GM19099 (cell line): ENCODE data around the gene PPM1H.

Experiments
- POLR2A ChIP-seq: IDR thresholded peaks from 3 replicates; pipeline ENCODE4 v1.6.1; 2011; ENCODE audit warnings: low read depth; ENCODE audit not compliant: insufficient read length; ENCODE audit errors: extremely low read depth

PPM1H gene

DNA sequence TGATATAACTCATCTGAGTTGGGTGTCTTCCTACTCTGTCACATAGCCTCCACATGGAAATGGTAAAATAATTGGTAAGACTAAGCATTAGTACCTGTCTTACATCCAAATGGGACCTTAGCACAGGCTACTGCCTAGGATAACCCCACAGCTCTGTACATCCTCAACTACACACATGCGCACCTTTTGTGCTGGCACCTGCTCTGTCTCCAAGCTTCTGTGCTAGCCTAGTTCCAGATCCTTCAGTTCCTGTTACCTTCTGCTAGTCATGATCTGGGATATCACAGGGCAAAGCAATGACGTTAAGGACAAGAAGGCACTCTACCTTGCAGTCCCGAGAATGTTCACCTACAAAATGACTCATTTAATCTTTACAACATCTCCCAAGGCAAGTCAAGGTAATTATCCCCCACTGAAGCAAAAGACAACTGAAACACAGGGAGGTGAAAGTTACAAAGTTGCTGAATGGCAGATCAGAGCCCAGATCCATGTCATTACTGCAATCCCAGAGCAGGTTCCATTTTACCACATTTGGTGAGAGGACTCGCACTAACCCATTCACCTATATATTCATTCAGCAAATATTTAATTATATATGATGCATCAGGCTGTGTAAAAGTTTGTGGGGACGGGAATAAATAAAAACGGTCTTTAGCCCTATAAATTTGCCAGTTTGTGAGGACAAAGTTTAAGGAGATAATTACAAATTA, 61.7 kb downstream of the PPM1H start:
- TF ChIP-seq POLR2A: no peak

DNA sequence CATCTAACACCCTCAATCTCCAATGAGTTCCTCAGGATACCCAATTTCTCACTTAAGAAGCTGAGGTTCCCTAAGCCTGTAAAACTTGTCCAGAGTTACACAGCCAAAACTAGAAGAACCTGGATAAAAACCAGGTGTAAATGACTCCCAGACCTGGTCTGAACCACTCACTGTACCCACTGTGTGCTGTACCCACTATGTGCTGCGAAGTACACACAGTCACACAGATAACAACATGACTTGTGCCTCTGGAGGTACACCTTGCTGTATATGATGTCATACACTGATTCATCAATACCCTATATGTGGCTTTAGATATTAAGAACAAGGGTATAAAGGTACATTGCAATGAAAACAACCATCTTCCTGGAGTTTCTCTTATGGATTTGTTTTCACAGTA, 66.1 kb downstream of the PPM1H start:
- no peak for TF ChIP-seq POLR2A

DNA sequence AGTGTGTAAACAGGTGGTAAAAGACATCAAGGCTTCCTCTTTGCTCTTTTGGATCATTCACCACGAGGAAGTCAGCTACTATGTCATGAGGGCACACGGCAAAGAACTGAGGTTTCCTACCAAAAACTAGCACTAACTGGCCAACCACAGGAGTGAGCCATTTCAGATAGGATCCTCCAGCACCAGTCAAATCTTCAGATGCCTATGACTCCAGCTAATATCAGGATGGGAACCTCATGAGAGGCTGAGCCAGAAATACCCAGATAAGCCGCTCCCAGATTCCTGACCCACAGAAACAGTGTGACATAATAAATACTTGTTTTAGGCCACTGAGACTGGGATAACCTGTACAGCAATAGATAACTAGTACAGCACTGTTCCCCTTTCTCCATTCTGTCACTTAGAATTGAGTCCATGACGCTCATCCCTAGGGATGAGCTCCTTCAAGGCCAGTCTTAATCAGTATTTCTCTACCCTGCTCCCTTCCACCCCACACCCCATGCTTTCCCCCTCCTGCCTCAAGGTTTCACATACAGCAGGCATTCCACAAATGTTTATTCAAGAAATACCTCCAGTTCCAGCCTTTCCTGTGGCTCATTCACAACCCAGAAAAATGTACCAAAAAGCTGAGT, 68.4 kb downstream of the PPM1H start:
- TF ChIP-seq POLR2A: no peak

DNA sequence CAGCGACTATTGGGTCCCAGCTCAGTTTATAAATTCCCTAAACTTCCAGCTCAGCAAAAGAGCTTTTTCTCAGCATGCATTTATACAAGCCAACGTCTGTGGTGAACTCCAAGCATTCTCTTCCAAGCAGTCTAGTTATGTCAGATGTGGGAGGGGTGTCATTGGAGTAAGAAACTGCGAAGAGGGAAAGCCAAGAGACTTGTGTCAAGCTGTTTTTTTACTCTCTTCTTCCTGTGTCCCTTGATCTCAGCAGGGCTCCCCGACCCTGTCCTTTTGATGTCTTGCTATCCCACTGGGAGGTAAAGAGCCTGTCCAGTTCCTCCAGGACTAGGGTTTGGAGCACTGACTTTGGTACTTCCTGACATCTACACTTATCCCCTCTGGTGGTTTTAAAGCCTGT, 69.0 kb downstream of the PPM1H start:
- no peak for TF ChIP-seq POLR2A

DNA sequence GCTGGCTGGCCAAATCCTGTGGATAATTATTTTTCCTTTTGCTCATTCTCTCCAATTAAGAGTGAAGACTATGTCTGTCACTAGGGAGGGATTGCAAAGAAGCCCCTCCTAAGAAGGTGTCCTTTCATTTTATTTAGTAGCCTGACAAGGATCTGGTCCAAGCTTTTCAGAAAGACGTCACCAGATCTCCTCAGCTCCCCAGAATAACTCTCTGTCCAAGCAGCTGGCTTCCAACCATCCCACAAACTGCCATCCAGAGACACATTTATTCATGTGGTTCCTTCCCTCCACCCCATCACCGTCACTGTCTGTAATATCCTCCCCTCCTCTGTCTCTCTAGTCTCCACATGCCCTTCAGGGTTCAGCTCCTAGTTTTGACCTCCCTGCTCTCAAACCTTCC, 69.9 kb downstream of the PPM1H start:
- no peak for TF ChIP-seq POLR2A

DNA sequence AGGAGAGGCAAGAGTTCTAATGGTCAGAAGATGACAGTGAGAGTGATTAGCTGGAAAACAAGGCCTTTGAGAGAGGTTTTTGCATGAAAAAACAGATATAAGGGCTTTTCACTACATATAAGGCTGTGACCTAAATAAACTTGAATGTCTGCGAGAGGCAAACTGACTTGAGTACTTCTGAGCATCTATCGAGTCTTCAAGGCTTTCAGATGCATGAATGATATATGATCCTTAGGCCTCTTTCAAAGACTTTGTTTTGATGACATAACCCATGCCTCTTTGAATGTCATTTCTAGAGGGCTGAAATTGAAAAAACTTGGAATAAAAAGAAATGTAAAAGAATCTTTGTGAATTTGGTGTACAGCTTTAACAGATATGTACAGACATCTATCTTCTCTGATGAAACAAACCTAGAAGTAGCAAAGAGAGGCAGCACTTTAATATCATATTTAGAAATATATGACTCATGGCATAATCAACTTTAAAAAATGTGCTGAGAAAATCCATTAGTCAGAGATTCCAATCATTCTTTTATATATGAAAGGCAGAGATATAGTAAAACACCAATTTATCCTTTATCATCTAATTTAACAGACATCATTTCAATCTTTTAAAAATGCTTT, 72.6 kb downstream of the PPM1H start:
- TF ChIP-seq POLR2A: no peak

DNA sequence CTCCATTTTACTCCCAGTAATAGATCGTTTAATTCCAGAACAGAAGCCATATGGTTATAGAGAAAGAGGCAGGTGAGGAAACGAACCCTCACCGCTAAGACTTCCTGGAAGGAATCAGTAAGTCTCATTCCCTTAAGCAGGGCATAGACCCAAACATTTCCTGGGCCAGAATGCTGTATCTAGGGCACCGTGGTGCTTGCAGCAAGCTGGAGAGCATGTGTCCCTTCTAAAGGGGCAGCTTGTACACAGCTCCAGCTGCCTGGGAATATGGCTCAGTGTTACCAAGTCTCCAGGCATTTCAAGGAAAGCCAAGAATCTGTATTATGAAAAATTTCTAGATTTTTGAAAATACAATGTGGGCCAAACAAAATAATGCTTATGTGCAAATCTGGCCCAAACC, 73.4 kb downstream of the PPM1H start:
- no peak for TF ChIP-seq POLR2A

DNA sequence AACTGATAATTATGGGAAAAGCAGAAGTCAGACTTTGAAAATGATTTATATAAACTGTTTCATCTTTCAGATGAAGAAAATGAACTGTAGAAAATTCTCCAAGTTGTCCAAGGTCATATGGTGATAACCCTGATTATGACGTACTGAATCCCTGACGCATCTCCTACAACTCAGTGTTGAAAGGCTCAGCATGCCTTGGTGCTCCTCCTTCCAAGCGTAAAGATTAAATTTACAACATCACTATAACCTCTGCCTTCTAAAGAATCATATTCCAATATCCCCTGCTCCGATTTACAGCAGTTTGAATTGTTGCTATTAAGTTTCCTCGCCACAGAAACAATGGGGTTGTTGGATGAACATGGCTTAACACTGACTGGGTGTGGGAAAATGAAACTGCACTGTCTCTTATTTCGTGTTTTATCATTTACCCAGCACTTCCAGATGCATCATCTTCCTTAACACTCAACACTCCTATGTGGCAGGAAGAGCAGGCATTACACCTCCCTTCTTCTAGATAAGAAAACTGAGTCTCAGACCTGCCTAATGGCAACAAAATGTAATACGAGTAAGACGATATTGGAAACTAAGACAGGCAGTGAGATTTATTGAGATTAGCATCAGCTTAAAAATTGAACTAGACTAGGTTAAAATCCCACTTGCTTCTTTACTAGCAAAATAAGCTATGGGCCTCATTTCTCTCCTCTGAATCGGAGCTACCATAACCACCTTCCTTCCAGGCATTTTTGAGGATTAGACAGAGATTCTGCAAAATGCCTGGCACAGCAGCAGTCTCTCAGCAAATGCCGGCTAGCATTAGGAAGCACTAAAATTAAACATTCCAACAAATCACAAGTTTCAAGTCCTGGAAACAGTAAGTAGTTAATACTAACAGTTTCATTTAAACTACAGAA, 74.2 kb downstream of the PPM1H start:
- TF ChIP-seq POLR2A: no peak

DNA sequence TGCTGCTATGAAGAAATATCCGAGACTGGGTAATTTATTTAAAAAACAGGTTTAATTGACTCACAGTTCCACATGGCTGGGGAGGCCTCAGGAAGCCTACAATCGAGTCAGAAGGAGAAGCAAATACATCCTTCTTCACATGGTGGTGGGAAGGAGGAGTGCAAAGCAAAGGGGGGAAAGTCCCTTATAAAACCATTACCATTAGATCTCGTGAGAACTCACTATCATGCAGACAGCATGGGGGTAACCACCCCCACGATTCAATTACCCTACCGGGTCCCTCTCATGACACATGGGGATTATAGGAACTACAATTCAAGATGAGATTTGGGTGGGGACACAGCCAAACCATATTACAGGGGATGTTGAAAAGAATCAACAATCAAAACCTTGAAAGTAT, 74.9 kb downstream of the PPM1H start:
- no peak for TF ChIP-seq POLR2A

DNA sequence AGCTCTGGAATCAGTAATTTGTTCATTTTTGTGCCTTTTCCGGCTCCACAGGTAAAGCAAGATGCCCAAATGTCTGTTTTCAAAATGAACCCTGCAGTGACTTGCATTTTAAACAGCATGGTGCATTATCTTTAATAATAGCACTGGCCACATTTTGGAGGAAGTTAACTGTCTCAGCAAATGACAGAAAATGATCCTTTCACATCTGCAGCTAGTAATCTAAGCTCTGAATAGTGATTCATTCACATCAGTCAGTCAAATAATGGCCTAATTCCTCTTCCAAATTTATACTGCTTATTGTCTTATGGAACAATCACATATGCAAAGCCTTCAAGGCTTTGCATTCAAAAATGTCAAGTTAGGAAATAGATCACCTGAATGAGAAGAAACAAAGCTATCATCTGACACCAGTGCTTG, 75.6 kb downstream of the PPM1H start:
- no peak for TF ChIP-seq POLR2A

DNA sequence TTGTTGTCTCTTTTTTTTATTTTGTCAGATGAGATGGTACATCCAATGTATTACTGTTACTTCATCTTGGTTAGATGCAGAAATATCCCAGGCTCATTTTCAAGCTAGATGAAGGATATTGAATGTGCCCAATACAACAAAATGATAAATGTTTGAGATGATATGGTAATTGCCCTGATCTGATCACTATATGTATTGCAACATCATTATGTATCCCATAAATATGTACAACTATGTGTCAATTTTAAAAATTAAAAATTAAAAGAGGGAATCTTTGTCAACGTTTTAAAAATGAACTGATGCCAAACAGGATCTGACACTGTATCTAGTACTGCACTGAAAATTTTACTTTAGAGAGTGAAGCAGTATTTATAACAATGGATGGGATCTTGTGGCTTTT, 78.5 kb downstream of the PPM1H start:
- TF ChIP-seq POLR2A: no peak

DNA sequence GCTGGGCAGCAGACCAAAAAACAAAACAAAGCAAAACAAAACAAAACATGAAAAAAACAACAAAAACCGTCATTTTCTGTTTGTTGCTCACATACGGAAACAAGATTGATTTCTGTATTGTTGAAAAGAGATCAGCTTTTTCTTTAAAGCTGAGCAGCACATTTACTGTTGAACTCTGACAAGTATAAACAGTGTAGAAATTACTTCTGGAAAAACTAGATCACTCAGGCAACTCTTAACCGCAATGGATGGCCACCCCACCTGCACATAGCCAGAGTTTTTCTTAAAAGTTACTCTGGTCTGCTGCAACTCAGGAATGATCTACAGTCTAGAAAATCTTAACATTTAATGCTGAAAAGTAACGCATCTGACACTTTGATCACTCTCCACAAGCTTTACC, 80.9 kb downstream of the PPM1H start:
- no peak for TF ChIP-seq POLR2A

DNA sequence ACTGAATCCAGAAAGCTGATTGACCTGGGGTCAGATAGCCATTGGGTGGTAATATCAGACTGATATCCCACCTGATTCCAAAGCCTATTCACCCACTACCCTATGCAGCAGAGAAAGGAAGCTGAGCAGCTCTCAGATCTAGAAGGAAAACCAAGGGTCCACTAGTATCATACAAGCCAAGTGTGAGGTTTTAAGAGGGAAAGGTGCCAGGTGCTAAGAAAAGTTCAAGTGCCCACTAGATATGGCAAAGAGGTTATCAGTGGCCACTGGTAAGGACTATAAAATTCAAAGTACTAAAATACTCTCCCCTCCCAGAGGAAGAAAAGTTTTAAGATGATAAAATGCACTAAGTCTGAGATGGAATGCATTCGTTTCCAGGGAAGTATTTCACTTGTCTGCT, 85.6 kb downstream of the PPM1H start:
- no peak for TF ChIP-seq POLR2A

DNA sequence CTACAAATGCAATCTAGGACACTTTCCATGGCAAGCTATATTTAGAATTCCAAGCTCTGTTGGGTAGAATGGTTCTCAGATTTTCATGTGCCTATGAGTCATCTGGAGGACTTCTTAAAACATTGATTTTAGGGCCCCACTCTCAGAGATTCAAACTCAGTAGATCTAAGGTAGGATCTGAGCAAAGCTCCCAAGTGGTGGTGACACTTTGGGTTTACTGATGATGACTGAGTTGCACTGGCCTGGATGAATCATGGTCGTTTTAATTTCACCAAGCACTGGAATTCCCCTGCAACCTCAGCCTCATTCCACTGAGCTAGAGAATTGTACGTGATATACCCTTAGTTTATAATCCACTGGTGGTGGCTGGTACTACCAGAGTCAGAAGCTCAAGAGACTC, 86.5 kb downstream of the PPM1H start:
- no peak for TF ChIP-seq POLR2A

DNA sequence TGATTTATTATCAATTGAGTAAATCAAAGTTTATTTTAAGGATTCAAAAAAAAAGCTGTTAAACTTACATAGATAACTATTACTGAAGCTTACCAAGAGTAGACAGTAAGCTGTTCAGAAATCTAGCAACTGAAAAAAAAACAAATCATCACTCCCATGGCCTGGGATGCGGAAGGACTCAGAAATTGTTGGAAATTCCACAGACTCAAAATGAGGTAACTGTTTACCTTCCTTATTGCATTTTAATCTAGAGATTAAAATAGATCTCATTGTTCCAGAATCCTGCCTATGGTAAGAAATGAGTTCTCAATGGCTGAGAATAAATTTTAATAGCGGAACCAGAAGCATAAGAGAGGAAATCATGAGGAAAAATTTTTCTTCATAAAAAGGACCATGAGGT, 87.2 kb downstream of the PPM1H start:
- no peak for TF ChIP-seq POLR2A
